IMR-90 (cell line): ENCODE measurements around the gene FNBP1L. TPM values are rescaled to one million over a fixed set of nuclear protein-coding genes. Genes with fewer than 3 reads are reported as not detected.

ENCODE experiments used
- ATAC-seq: fragments of 200-7000 bp; cut with Tn5 transposase; 2 replicates; pipeline ENCODE4 v1.9.1; 2020; ENCODE audit warnings: low read depth, mild to moderate bottlenecking, moderate library complexity
- BruUV-seq: library from RNA; stranded (reverse); fragments of 400-500 nt; replicated peaks from 2 replicates; lab custom pipeline; 2021; lab: Mats Ljungman, UMichigan
- CTCF ChIA-PET: fragments of 300-600 bp; formaldehyde crosslinking; extraction: SDS; loops from one replicate; lab custom pipeline; 2021; ENCODE audit warnings: antibody characterized with exemption; lab: Yijun Ruan, JAX
- POLR2A ChIA-PET: fragments of 300-600 bp; sonication (Branson Sonifier 250); formaldehyde crosslinking; loops from one replicate; lab custom pipeline; 2022; ENCODE audit warnings: antibody characterized with exemption; ENCODE audit not compliant: unreplicated experiment; lab: Charles Lee
- DNase-seq: peaks from one replicate; pipeline ENCODE4 v3.0.0; 2013
- H2AFZ ChIP-seq: replicated peaks from 2 replicates; pipeline ENCODE3; 2013; ENCODE audit warnings: low read length, mild to moderate bottlenecking; ENCODE audit not compliant: poor library complexity
- H2AK5ac ChIP-seq: 2 replicates; pipeline ENCODE4 v1.6.1; 2013; ENCODE audit warnings: low read depth, low read length, inconsistent platforms
- H2AK9ac ChIP-seq: replicated peaks from 2 replicates; pipeline ENCODE3; 2013; ENCODE audit warnings: mild to moderate bottlenecking, low read depth, low read length, moderate library complexity; ENCODE audit not compliant: poor library complexity
- H2BK120ac ChIP-seq: 2 replicates; pipeline ENCODE4 v1.6.1; 2013; ENCODE audit warnings: low read depth, low read length, inconsistent platforms
- H2BK15ac ChIP-seq: 3 replicates; pipeline ENCODE4 v1.6.1; 2013; ENCODE audit warnings: low read depth, low read length, inconsistent platforms
- H2BK20ac ChIP-seq: 2 replicates; pipeline ENCODE4 v1.6.1; 2013; ENCODE audit warnings: low read depth, mild to moderate bottlenecking, inconsistent platforms, low read length, moderate library complexity
- H2BK5ac ChIP-seq: 2 replicates; pipeline ENCODE4 v1.6.1; 2013; ENCODE audit warnings: mild to moderate bottlenecking, low read depth, low read length, inconsistent platforms; ENCODE audit not compliant: poor library complexity, severe bottlenecking
- H3K14ac ChIP-seq: replicated peaks from 2 replicates; pipeline ENCODE4 v1.6.1; 2013; ENCODE audit warnings: low read depth, low read length, inconsistent platforms
- H3K18ac ChIP-seq: 2 replicates; pipeline ENCODE4 v1.6.1; 2013; ENCODE audit warnings: low read depth, low read length, control low read depth
- H3K23ac ChIP-seq: 2 replicates; pipeline ENCODE4 v1.6.1; 2013; ENCODE audit warnings: low read depth, low read length, inconsistent platforms
- H3K27ac ChIP-seq: 2 replicates; pipeline ENCODE4 v1.5.1; 2013; ENCODE audit warnings: mild to moderate bottlenecking, control low read depth, low read length; ENCODE audit not compliant: insufficient read depth
- H3K27me3 ChIP-seq: 2 replicates; pipeline ENCODE4 v1.6.1; 2013; ENCODE audit warnings: low read length; ENCODE audit not compliant: control insufficient read depth, insufficient read depth
- H3K36me3 ChIP-seq: 2 replicates; pipeline ENCODE4 v1.6.1; 2013; ENCODE audit warnings: low read length, mixed read lengths; ENCODE audit not compliant: control insufficient read depth, insufficient read depth
- H3K4ac ChIP-seq: 2 replicates; pipeline ENCODE4 v1.6.1; 2013; ENCODE audit warnings: low read depth, low read length, inconsistent platforms
- H3K4me1 ChIP-seq: 2 replicates; pipeline ENCODE4 v1.6.1; 2013; ENCODE audit warnings: low read length, mixed read lengths; ENCODE audit not compliant: control insufficient read depth, insufficient read depth
- H3K4me2 ChIP-seq: 2 replicates; pipeline ENCODE4 v1.6.1; 2013; ENCODE audit warnings: low read depth, mild to moderate bottlenecking, control low read depth, low read length, moderate library complexity
- H3K4me3 ChIP-seq: 2 replicates; pipeline ENCODE4 v1.5.1; 2013; ENCODE audit warnings: low read depth, mild to moderate bottlenecking, control low read depth, low read length, moderate library complexity; ENCODE audit not compliant: insufficient read depth
- H3K56ac ChIP-seq: 2 replicates; pipeline ENCODE4 v1.6.1; 2013; ENCODE audit warnings: low read length, inconsistent platforms; ENCODE audit not compliant: insufficient read depth; ENCODE audit errors: extremely low read depth
- H3K79me1 ChIP-seq, 2 experiments: 2 replicates each; pipeline ENCODE4 v1.6.1; 2013; ENCODE audit warnings: low read length in 2 of 2, inconsistent platforms in 1 of 2, low read depth in 1 of 2
- H3K9ac ChIP-seq: 2 replicates; pipeline ENCODE4 v1.6.1; 2013; ENCODE audit warnings: low read depth, low read length, control low read depth
- H3K9me1 ChIP-seq: 2 replicates; pipeline ENCODE4 v1.6.1; 2013; ENCODE audit warnings: low read length, inconsistent platforms; ENCODE audit not compliant: insufficient read depth
- H3K9me3 ChIP-seq: 2 replicates; pipeline ENCODE4 v1.6.1; 2013; ENCODE audit warnings: low read length; ENCODE audit not compliant: control insufficient read depth, insufficient read depth
- H4K20me1 ChIP-seq: 2 replicates; pipeline ENCODE4 v1.6.1; 2013; ENCODE audit warnings: low read length, inconsistent platforms; ENCODE audit not compliant: insufficient read depth
- H4K5ac ChIP-seq: 2 replicates; pipeline ENCODE4 v1.6.1; 2013; ENCODE audit warnings: mild to moderate bottlenecking, low read depth, low read length, control low read depth
- H4K8ac ChIP-seq, 2 experiments: 2 replicates each; pipeline ENCODE4 v1.6.1; 2013; ENCODE audit warnings: low read depth in 2 of 2, low read length in 2 of 2, control low read depth in 1 of 2, inconsistent platforms in 1 of 2
- H4K91ac ChIP-seq: 2 replicates; pipeline ENCODE4 v1.6.1; 2013; ENCODE audit warnings: low read depth, low read length, inconsistent platforms; ENCODE audit not compliant: insufficient read depth
- BHLHE40 ChIP-seq: fragments of 150-350 bp; IDR thresholded peaks from 2 replicates; pipeline ENCODE4 v1.6.1; 2016; ENCODE audit warnings: mild to moderate bottlenecking, low read depth, low read length
- CEBPB ChIP-seq: IDR thresholded peaks from 2 replicates; pipeline ENCODE4 v1.6.1; 2012; ENCODE audit warnings: low read depth, low read length, improper control_type of control experiment
- CHD1 ChIP-seq: IDR thresholded peaks from 2 replicates; pipeline ENCODE4 v1.6.1; 2012; ENCODE audit warnings: low read depth, low read length, improper control_type of control experiment
- ELK1 ChIP-seq: fragments of 150-350 bp; IDR thresholded peaks from 2 replicates; pipeline ENCODE4 v1.6.1; 2016; ENCODE audit warnings: low read depth, mild to moderate bottlenecking, low read length, moderate library complexity, borderline replicate concordance
- FOS ChIP-seq: fragments of 150-350 bp; IDR thresholded peaks from 2 replicates; pipeline ENCODE4 v1.6.1; 2016; ENCODE audit warnings: low read depth, low read length
- MAFK ChIP-seq: IDR thresholded peaks from 2 replicates; pipeline ENCODE4 v1.6.1; 2012; ENCODE audit warnings: low read depth, low read length, improper control_type of control experiment
- MAZ ChIP-seq: IDR thresholded peaks from 2 replicates; pipeline ENCODE4 v1.6.1; 2012; ENCODE audit warnings: low read depth, mild to moderate bottlenecking, low read length, improper control_type of control experiment, moderate library complexity, borderline replicate concordance
- MXI1 ChIP-seq: IDR thresholded peaks from 2 replicates; pipeline ENCODE4 v1.6.1; 2012; ENCODE audit warnings: low read depth, mild to moderate bottlenecking, low read length, moderate library complexity, borderline replicate concordance
- NFE2L2 ChIP-seq: fragments of 150-350 bp; IDR thresholded peaks from 2 replicates; pipeline ENCODE4 v1.6.1; 2016; ENCODE audit warnings: low read depth, mild to moderate bottlenecking, low read length
- POLR2A ChIP-seq: IDR thresholded peaks from 2 replicates; pipeline ENCODE4 v1.6.1; 2012; ENCODE audit warnings: mild to moderate bottlenecking, low read depth, low read length
- RAD21 ChIP-seq: IDR thresholded peaks from 2 replicates; pipeline ENCODE4 v1.6.1; 2012; ENCODE audit warnings: low read length, improper control_type of control experiment
- RCOR1 ChIP-seq: IDR thresholded peaks from 2 replicates; pipeline ENCODE4 v1.6.1; 2012; ENCODE audit warnings: mild to moderate bottlenecking, low read length, improper control_type of control experiment; ENCODE audit not compliant: insufficient replicate concordance
- RFX5 ChIP-seq: IDR thresholded peaks from 2 replicates; pipeline ENCODE4 v1.8.0; 2012; ENCODE audit warnings: low read depth, mild to moderate bottlenecking, low read length, moderate library complexity
- SMC3 ChIP-seq: fragments of 150-350 bp; IDR thresholded peaks from 2 replicates; pipeline ENCODE4 v1.6.1; 2016; ENCODE audit warnings: low read depth, mild to moderate bottlenecking, antibody characterized with exemption, low read length, moderate library complexity
- USF2 ChIP-seq: fragments of 150-350 bp; IDR thresholded peaks from 2 replicates; pipeline ENCODE4 v1.6.1; 2017; ENCODE audit warnings: mild to moderate bottlenecking, antibody characterized with exemption, low read length, low read depth
- WGBS, 2 experiments: methylation state at CpG; one replicate each; pipeline versions ENCODE4 v1.1.5 to v1.1.7; 2013; ENCODE audit warnings: missing lambda C conversion rate in 2 of 2; ENCODE audit not compliant: insufficient read length in 1 of 2; ENCODE audit errors: extremely low coverage in 2 of 2; 5-methylcytosine and 5-hydroxymethylcytosine counted together
- dilution Hi-C: fragments of 300-500 bp; cut with HindIII; formaldehyde crosslinking; loops from one replicate; pipeline ENCODE4 v1.14.3; 2018; ENCODE audit warnings: low sequenced_read_pairs; ENCODE audit not compliant: unreplicated experiment
- in situ Hi-C: fragments of 300-500 bp; cut with MboI; formaldehyde crosslinking; loops from 3 replicates; pipeline ENCODE4 v1.14.3; 2019; ENCODE audit warnings: low sequenced_read_pairs, inconsistent platforms, mixed read lengths
- intact Hi-C: fragments of 100-400 bp; cut with micrococcal nuclease; formaldehyde crosslinking; loops from 2 replicates; pipeline ENCODE4 v1.10.0; 2022
- polyA plus RNA-seq, 3 experiments: library from polyadenylated mRNA; depleted of rRNA; stranded (reverse); fragments of >200 nt; gene quantifications; 2 replicates each; pipeline ENCODE4 v1.2.3, GENCODE V29; 2012; ENCODE audit warnings: low replicate concordance in 1 of 3
- total RNA-seq: library from RNA; depleted of rRNA; stranded (reverse); fragments of >200 nt; gene quantifications from 2 replicates; pipeline ENCODE4 v1.2.3, GENCODE V29; 2012
- TF ChIP-seq, protein P1 (sequence below): conservative IDR thresholded peaks from 2 replicates; pipeline ENCODE4 v1.5.1; 2012; ENCODE audit warnings: mild to moderate bottlenecking, low read depth, low read length, improper control_type of control experiment

The FNBP1L gene
- total and polyA plus RNA-seq, 2 of the 4 experiments (the other 2 are of a cell fraction) = 9.3 to 15.2 TPM

- no peak overlapping the region for H3K14ac ChIP-seq
- WGBS, 2 experiments = 100% methylated on average over 1 of the region's 6 CpGs; no CpG with 5 or more reads in 1 of the 2 experiments
- no peak overlapping the region for H2BK5ac ChIP-seq
- no peak overlapping the region for H2AFZ ChIP-seq
- dilution Hi-C loops = no loop called here
- H4K8ac ChIP-seq = no peak overlapping the region
- H4K20me1 ChIP-seq = peaks cover 36% of the 10 kb centered on the region
- H2BK15ac ChIP-seq = no peak overlapping the region
- intact Hi-C loops = no loop called here
- no peak for ATAC-seq
- peaks cover 12% of the 10 kb centered on the region for H3K4me1 ChIP-seq
- H3K4me2 ChIP-seq = no peak overlapping the region
- H3K4ac ChIP-seq = no peak overlapping the region
- peak overlapping the region; percentile 9 for H2AK9ac ChIP-seq
- in situ Hi-C loops = loop anchor here (25.0 kb wide), 1 partner anchor 113 kb away; no protein-coding TSS in a partner anchor
- CTCF ChIA-PET = no interaction called here
- peaks cover 50 to 87% of the 10 kb centered on the region in 2 experiments for H3K79me1 ChIP-seq
- H2AK5ac ChIP-seq = no peak overlapping the region
- peaks cover 19% of the 10 kb centered on the region for H3K9me1 ChIP-seq
- H3K27ac ChIP-seq = no peak overlapping the region
- H3K9ac ChIP-seq = no peak overlapping the region
- POLR2A ChIA-PET = no interaction called here
- H3K27me3 ChIP-seq = no peaks in the 10 kb centered on the region
- TF ChIP-seq CEBPB = no peak
- no peak for TF ChIP-seq RAD21
- no peak for TF ChIP-seq USF2
- TF ChIP-seq SMC3 = no peak
- no peak for TF ChIP-seq MAZ
- no peak for TF ChIP-seq POLR2A
- TF ChIP-seq, protein P1, sequence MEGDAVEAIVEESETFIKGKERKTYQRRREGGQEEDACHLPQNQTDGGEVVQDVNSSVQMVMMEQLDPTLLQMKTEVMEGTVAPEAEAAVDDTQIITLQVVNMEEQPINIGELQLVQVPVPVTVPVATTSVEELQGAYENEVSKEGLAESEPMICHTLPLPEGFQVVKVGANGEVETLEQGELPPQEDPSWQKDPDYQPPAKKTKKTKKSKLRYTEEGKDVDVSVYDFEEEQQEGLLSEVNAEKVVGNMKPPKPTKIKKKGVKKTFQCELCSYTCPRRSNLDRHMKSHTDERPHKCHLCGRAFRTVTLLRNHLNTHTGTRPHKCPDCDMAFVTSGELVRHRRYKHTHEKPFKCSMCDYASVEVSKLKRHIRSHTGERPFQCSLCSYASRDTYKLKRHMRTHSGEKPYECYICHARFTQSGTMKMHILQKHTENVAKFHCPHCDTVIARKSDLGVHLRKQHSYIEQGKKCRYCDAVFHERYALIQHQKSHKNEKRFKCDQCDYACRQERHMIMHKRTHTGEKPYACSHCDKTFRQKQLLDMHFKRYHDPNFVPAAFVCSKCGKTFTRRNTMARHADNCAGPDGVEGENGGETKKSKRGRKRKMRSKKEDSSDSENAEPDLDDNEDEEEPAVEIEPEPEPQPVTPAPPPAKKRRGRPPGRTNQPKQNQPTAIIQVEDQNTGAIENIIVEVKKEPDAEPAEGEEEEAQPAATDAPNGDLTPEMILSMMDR = no peak
- TF ChIP-seq ELK1 = no peak
- no peak for TF ChIP-seq FOS
- no peak for TF ChIP-seq RFX5
- no peak for TF ChIP-seq MXI1
- no peak for TF ChIP-seq NFE2L2
- TF ChIP-seq MAFK = no peak
- no peak for TF ChIP-seq BHLHE40
- TF ChIP-seq RCOR1 = no peak
- TF ChIP-seq CHD1 = no peak
- no peak overlapping the region for H3K18ac ChIP-seq
- H3K36me3 ChIP-seq = peaks cover 58% of the 10 kb centered on the region
- H3K4me3 ChIP-seq = no peak overlapping the region
- H2BK120ac ChIP-seq = no peak overlapping the region
- no peak overlapping the region for H3K56ac ChIP-seq
- H3K9me3 ChIP-seq = no peaks in the 10 kb centered on the region
- BruUV-seq = no TSS peak
- no peak overlapping the region for H3K23ac ChIP-seq
- no peak overlapping the region for H4K5ac ChIP-seq
- no peak overlapping the region for H4K91ac ChIP-seq
- no peak for DNase-seq
- no peak overlapping the region for H2BK20ac ChIP-seq
Measured at GRCh38 chr1:93574991-93575390, 127.1 kb downstream of the FNBP1L start.
